ENCODE measurements around the gene ARHGAP26. TPM values are rescaled to one million over a fixed set of nuclear protein-coding genes. Genes with fewer than 3 reads are reported as not detected.

The ARHGAP26 gene
- total RNA-seq, 1 donor from 2014 or later, result 60.3 TPM

DNA sequence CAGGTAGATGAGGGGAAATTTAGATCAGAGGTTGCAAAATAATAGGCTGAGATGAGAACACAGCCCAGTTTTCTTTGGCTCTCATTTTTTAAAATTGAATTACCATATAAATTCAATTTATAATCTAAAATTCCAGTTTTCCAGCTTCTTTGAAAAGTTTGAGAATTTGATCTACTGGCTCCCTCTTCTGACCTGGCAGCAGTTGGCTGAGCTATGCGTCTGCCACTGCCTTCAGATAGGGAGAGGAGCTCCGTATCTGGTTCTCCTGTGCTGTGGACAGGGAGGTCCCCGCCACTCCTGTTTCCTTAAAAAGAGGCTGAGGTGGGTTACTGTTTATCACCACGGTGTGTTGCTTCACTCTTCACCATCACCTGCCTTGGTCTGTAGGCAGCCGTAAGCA is 103.7 kb downstream of the ARHGAP26 start:
- no peak for DNase-seq (ENCODE audit: low spot score)

DNA sequence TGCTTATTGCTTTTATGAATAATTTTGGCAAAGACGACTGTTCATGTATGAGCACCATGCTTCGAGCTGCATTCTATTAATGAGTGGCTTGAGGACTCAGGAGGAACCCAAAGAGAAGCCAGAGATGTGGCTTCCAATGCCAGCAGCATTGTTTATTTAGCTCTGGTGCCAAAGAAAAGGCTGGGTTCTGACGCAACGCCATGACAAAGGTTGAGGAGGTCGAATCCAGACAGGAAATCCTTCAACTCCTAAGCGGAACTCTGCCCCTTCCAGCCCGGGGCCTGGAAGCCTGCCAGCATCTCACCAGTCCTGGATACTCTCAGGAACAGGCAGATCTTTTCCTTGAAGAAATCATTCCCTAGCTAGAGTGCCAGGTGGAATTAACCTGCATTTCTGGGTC is 104.4 kb downstream of the ARHGAP26 start:
- DNase-seq (ENCODE audit: low spot score), result peak; percentile 94

DNA sequence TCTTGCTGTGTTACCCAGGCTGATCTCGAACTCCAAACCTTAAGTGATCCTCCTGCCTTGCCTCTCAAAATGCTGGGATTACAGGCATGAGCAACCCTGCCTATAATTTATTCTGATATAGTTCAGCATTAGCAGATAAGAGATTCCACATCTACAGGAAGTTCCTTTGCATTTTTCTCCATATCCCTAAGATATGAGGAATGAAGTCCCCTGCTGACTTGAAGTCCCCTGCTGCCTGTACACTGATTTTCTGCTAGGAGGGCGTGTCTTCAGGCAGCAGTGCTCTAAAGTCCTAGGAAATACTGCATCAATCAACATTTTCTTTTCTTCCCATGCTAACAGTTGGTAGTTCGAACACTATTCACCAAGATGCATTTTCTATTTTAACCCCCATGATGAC is 105.8 kb downstream of the ARHGAP26 start:
- no peak for DNase-seq (ENCODE audit: low spot score)

DNA sequence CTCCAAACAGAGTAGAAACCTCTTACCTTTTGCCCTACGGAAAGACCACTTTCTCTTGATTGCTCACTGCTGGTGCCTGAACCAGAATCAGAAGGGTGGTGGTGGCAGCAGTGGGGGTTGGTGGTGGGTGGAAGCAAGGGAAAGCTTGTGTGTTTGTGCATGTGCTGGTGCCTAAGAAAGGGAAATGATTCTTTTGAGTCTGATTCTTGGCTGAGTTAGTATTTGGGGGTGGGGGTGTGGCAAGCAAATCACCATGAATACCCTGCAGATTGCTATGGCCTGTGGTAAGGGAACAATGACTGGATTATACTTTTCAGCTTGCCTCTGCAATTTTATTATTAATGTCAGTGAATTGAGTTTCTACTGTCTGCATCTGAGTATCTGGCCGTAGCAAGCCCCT is 106.6 kb downstream of the ARHGAP26 start:
- no peak for DNase-seq (ENCODE audit: low spot score)

DNA sequence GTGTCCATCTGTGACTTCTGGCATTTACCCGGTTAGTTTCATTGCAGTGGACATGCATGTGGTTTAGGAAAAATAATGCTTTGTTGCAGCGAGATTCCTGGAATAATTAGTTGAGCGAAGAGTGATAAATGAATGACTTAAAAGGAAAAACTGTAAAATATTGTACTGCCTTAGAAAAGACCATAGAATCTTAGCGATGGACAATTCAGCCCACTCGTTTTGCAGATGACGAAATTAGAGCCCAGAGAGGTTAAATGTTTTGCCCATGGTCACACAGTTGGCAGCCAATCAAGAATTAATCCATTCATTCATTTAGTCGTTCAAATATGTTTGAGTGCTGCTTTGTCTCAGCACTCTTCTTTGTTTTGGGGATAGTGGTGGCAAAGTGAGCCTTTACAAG is 107.9 kb downstream of the ARHGAP26 start:
- no peak for DNase-seq (ENCODE audit: low spot score)

DNA sequence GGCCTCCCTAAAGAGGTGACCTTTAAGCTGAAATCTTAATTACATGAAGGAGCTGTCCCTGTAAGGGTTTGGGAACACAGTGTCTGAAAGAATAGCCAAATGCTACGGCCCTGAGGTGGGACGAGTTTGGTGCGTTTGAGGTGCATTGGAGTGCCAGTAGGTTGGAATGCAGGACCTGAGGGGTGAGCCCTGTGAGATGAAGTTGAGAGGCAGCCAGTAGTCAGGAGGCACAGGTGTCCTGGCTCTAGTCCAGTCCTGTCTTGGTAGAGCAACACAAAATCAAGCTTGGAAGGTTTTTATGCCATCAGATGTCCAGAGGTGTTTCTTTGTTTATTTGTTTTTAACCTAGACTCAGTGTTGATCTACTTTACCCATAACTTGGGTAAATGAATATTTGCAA is 108.5 kb downstream of the ARHGAP26 start:
- no peak for DNase-seq (ENCODE audit: low spot score)

DNA sequence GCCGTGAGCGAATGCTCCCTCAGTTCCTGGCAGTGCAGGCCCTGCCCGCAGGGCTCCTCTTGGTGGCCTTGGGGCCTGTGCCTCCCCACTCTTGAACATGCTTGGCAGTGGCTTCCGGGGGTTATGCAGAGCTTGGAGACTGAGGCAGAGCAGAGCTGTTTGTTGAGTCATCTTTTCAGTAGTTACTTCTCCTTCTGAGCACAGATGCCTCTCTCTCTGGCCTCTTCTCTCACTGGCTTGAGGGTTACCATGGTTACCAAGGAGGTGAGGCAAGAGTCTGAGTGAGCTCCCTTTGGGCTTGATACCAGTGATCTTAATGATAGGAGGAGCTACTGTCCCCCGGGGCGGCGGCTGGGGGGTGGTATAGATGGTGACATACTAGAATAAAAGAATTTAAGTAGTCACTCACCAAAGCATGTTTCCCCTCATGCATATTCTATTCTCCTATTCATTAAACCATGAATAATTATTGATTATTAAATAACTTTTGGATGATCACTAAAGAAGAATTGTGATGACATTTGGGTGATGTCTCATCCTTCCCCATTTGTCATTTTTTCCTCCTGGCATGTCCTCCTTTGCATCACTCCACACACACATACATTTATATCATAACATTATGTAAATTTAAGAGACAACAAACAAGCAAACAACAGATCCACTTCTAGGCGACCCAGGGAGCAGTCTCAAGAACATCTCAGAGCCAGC is 111.1 kb downstream of the ARHGAP26 start:
- no peak for DNase-seq (ENCODE audit: low spot score)

DNA sequence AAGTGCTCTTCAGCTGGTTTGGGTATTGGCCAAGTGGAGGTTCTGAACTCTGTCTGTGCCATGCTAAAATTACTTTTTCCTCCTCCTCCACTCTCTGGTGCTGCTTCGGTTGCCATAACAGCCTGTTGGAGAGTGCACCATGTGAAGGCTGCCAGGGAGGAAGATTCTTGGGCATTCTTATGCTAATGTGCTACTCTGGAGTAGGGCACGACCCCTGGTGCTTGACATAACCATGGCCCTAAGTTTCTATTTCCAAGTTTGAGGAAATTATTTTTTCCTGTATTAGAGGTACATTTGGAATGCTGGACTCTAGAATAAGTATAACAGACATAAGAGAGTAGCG is 111.6 kb downstream of the ARHGAP26 start:
- no peak for DNase-seq (ENCODE audit: low spot score)

DNA sequence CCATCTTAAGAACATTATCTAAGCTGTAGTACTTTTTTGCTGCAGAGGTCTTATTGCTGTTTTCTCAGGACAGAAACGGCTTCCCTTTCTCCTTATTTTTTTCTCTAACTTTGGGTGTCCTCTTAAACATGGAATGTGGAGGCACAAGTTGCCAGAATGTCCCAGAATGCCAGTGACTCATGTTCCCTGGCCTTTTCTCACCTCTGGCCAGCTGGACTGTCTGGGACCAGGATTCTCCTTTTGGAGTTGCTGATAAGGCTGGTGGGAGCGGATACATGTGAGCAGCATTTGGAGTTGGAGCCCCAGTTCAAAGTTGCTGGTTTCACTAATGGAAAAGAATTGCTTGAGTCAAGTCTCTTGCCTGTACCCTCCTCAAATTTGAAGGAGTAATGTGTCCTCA is 112.8 kb downstream of the ARHGAP26 start:
- no peak for DNase-seq (ENCODE audit: low spot score)

DNA sequence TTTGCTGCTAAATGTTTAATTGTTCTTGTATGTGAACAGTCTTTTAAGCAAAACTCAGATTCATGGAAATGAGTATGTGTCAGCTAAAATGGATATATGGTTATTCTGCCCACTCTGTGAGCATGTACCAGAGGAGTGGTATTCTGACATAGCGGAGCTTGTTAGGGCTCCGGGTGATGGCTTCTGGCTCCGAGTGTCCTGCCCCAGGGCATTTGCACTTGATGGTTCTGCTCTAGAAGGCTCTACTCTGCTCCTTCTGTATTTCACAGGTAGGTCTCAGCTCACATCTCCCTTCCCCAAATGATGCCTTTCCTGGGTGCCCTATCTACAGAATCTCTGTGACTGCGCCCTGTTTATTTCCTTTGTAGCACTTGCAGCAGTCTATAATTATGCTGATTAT is 113.3 kb downstream of the ARHGAP26 start:
- DNase-seq (ENCODE audit: low spot score), result no peak

DNA sequence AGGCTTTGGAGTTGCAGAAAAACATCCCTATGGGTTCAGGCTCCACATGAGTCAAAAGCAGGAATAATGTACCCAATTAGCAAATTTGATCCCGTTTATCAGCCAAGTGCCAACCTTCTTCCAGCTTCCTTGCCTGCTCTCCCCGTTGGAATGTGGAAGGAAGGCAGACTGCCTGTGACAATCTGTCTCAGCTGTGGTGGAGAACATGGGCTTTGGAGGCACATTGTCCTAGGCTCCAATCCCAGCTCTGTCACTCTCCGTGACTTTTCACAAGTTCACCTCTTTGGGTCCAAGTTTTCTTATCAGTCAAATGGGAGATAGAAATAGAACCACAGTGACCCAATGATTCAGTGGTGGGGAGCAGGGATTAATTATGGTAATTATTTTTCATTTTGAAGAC is 113.9 kb downstream of the ARHGAP26 start:
- DNase-seq (ENCODE audit: low spot score), result no peak

DNA sequence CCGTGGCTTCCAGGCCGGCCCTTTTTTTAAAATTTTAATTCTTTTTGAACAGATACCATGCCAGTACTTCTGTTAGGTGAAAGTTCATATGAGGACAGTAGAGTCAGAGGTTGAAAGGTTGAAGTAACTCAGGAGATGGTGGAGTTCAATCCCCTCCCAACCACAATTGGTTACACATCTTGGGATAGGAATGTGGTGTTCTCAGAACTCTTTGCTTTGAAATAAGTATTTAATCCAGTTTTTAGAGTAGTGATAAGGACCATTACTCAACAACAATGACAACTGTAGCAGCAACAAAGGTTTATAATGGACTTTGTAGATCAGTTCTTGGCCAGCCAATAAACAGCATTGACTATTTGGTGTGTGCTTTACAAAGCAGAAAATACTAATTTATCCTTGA is 116.0 kb downstream of the ARHGAP26 start:
- no peak for DNase-seq (ENCODE audit: low spot score)

DNA sequence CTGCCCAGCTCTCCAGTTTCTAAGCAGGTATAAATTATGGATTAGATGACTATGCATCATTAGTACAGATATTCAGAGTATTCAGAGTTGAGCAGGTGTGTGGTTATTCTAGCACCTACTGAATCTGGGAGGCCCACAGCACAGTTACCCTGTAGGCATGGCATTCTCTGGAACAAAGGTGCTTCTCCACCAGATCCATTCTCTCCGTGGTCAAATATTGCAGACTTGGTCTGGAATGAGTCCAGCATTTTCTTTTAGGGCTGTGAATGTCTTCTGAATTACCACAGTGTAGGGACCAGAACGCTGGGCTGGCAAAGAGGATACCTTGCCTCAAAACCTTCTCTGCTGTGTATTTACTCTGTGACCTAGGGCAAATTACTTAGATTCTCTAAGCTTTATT is 116.8 kb downstream of the ARHGAP26 start:
- DNase-seq (ENCODE audit: low spot score), result no peak

DNA sequence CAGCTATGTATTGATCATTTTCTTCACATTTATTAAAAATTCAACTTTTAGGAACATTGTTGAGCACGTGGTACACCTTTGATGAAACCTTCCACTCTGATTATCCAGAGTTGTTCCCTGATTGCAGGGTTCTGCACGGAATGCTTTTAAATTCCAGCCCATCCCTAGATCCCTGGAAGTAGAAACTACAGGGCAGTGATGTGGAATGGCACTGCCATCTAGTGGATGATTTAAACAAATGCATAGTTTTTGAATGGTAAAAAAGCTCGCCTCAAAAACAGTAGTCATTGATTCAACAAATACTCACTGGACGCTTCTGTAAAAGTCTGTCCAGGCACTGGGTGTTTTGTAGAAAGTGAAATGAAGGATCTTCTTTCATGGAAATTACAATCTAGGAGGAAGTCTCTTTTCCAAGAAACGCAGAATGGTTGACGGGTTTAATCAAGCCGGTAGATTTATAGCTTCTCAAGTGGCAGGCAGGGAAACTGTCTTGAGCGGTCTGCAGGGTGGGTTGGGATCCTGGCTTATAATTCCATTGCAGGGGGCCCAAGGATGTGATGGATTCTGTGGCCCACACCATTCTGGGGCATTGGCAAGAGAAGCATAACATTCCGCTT is 118.4 kb downstream of the ARHGAP26 start:
- no peak for DNase-seq (ENCODE audit: low spot score)

DNA sequence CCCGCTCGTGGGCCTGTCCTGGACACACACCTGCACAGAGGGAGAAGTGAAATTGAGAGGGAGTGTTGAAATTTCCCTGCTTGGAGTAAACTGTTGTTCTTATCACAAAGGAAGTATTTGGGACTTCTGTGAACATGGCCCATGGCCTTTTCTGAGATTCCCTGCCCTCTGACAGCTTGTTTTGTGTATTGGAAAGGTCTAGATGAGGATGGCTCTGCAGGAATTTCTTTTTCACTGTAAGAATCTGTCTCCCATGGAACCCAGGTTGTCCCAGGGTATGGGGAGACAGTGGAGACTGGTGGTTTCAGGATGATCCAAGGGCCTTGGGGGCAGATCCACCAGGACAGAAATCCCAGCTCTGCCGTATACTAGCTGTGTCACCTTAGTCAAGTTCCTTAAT is 121.8 kb downstream of the ARHGAP26 start:
- DNase-seq (ENCODE audit: low spot score), result no peak

DNA sequence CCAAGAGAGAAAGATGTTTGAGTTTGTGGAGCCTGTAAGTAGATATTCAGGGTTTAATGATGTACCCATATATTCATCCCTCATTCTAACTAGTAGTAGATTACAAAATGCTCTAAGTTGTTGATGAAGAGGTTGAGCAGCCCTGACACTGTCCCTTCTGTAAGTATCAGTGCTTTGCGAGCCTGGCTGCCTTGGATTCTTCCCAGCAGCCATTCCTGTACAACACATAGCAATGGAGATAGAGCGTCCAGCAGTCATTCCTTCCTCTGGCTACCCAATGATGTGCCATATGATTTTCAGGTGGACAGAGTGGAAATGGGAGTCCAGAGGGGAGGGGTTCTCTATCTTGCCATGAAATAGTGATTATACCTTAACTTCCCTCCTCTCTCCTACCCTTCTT is 124.1 kb downstream of the ARHGAP26 start:
- no peak for DNase-seq (ENCODE audit: low spot score)

DNA sequence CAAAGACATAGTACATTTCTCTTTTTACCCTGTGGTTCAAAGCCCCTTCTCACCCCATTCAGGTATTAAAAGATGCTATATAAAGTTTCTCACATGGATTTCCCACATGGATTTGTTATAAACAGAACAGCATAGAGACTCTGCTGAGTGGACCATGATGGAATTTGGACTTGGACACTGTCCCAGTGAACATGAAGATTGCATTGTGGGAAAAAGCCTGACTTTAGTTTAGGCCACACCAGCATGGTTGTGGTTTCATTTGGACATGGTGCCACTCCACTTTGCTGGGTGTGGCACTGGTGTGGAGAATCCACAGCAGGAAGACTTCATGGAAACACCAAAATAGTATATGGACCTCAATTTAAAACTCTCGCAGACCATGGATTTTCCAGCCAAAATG is 124.6 kb downstream of the ARHGAP26 start:
- no peak for DNase-seq (ENCODE audit: low spot score)

DNA sequence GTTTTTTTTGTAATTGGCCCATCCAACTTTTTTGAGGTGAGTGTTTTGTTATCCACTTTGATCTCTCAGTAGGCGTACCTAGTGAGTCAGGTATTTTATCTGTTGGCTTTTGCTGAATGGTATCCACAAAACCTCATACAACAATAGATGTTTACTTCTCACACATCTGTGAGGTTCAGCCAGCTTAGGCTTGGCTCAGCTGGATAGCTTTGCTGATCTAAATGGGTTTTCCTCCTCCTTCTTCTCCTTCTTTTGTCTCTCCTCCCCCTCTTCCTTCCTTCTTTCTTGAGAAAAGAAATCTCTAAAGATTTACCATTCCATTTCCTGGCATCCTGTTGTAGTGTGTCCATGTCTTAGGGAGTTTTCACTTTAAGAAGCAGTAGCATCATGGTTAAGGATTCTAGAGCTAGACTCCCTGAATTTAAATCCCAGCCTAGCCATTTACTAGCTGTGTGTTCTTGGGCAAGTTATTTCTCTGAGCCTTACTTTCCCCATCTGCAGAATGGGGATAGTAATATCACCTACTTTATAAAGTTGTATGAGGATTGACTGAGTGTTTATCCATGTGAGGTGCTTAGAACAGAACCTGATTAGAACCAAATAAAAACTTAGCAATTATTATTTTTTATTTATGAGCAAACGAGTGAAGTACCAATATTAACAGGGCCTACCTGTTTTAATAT is 126.3 kb downstream of the ARHGAP26 start:
- DNase-seq (ENCODE audit: low spot score), result no peak

DNA sequence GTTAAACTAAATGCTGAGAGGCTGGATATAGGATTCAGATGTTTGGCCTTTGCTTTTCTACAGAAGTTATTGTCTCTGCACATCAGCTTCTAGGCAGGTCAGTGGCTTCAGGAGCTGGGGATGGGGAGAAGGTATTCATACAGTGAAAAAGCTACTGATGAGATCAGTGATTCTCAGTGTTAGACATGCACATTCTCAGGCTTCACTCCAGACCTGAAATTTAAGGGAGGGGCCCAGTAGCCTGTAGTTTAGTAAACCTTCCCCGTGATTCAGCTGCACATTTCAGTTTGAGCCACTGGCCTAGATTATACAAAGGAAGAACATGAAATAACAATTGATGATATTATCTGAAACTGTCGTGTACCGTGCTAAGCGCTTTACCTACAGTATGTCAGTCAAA is 127.2 kb downstream of the ARHGAP26 start:
- DNase-seq (ENCODE audit: low spot score), result no peak

DNA sequence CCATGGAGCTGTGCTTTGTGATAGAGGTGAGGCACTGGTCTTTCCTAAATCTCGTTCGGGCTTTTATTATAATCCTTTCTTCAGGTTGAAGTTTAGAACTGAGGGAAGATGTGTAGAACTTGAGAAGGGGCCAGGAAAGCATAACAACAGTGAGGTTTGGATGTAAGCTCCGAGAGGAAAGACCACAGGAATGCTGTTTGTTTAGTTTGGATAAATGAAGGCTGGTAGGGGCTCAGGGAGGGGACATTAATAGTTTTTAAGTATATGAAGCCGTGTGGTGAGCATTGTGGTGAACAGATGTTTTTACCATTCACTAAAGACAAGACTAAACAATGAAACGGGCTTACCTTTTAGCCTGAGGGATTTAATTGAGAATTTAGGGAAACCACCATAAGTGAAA is 130.8 kb downstream of the ARHGAP26 start:
- no peak for DNase-seq (ENCODE audit: low spot score)

DNA sequence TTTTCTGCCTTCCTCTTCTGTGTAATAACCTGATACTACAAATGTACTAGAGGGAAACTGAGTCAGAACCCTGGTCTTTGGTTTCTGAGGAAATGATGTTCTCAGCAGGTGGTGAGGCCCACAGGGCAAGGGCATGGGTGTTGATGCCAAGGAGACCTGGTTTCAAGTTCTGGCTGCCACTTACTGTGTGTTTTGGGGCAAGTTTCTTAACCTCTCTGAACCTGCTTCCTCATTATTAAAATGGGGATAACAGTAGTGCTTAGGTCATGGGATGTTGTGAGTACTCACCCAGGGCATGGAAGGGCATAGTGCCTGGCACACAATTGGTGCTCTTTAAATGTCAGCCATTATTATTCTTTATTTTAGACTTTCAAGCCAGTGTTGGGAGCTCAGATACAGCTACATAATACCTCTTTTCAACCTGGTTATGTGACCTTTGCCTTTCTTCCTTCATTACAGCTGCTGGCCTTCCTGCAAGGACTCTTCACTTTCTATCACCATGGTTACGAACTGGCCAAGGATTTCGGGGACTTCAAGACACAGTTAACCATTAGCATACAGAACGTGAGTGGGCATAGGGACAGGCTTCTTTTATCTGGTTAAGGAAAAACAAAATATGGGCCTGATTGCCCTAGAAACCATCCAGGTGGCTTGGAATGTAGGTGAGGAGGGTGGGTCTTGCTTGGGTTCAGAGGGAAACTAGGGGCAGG is 131.5 kb downstream of the ARHGAP26 start:
- no peak for DNase-seq (ENCODE audit: low spot score)

DNA sequence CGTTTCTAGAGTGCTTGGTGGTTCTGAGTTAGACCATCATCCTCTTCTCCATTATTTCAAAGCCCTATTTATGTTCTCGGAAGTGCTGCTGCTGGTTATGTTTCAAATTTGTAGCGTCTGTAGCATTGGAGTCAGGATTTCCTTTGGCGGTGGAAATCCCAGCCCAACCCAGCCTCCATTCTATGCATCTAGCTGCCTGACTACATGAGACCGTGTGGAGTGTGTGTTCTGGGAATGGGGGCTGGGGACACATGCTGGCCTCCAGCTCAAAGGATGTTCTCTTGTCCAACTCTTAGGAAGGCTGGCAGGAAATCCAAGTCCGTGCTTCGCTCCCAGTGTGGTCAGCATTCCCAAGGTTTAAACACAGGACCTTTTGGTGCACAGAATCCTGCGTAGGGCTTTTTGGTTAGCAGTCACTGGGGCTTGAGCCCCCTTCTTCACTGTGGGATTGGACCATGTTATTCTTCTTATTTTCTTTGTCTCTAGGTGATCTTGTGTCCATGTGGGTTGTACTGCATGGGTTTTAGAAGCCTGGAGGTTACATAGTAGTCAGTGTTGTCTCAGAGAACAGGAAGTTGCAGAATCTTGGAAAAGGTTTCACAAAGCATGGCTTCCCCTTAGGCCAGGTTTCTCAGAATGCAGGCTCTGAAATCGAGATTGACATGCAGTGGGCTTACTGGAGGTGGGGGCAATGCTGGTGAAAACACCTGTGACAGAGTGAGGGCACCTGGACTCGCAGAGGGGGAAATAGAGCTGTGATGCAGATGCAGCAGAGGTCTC is 132.2 kb downstream of the ARHGAP26 start:
- DNase-seq (ENCODE audit: low spot score), result no peak

Data from mucosa of gallbladder (tissue), 1 donor.